B cell (primary cell): ENCODE results near the gene SMIM1.

Source experiments
- EZH2 ChIP-seq: IDR thresholded peaks from 2 replicates; pipeline ENCODE4 v1.6.1; 2012; ENCODE audit warnings: borderline replicate concordance, low read depth, mild to moderate bottlenecking, moderate library complexity, low read length; ENCODE audit not compliant: insufficient read depth, poor library complexity, severe bottlenecking
- TF ChIP-seq, protein P1 (sequence below): fragments of 200-600 bp; IDR thresholded peaks from one replicate; pipeline ENCODE4 v1.8.0; 2022; ENCODE audit warnings: antibody characterized with exemption, mild to moderate bottlenecking

- TF ChIP-seq, protein P1, sequence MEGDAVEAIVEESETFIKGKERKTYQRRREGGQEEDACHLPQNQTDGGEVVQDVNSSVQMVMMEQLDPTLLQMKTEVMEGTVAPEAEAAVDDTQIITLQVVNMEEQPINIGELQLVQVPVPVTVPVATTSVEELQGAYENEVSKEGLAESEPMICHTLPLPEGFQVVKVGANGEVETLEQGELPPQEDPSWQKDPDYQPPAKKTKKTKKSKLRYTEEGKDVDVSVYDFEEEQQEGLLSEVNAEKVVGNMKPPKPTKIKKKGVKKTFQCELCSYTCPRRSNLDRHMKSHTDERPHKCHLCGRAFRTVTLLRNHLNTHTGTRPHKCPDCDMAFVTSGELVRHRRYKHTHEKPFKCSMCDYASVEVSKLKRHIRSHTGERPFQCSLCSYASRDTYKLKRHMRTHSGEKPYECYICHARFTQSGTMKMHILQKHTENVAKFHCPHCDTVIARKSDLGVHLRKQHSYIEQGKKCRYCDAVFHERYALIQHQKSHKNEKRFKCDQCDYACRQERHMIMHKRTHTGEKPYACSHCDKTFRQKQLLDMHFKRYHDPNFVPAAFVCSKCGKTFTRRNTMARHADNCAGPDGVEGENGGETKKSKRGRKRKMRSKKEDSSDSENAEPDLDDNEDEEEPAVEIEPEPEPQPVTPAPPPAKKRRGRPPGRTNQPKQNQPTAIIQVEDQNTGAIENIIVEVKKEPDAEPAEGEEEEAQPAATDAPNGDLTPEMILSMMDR, result no peak
- TF ChIP-seq EZH2, result no peak
Observed at GRCh38 chr1:3778590-3779264, 6.2 kb downstream of the SMIM1 start.
